Uterus (tissue), 4 donors: ENCODE measurements around the gene SLC25A4. TPM values are rescaled to one million over a fixed set of nuclear protein-coding genes. Genes with fewer than 3 reads are reported as not detected.

ENCODE experiments used
- DNase-seq, 2 donors: peaks; one replicate each; pipeline ENCODE4 v3.0.0-alpha.2; 2019 to 2020
- H3K27ac ChIP-seq, 2 donors: fragments of 200-600 bp; sonication (generic); 1 replicate in 1 of 2; 2 replicates in 1 of 2; pipeline ENCODE4 v1.5.1; 2016 to 2018
- H3K27me3 ChIP-seq, 2 donors: fragments of 200-600 bp; sonication (generic); one replicate each; pipeline ENCODE4 v1.5.1; 2018 to 2019; ENCODE audit warnings: control low read depth in 1 of 2
- H3K36me3 ChIP-seq, 2 donors: fragments of 200-600 bp; sonication (generic); one replicate each; pipeline ENCODE4 v1.5.1; 2019; ENCODE audit warnings: control low read depth in 1 of 2
- H3K4me1 ChIP-seq, 2 donors: fragments of 200-600 bp; sonication (generic); one replicate each; pipeline ENCODE4 v1.5.1; 2018 to 2019; ENCODE audit warnings: control low read depth in 1 of 2
- H3K4me3 ChIP-seq, 2 donors: fragments of 200-600 bp; sonication (generic); 1 replicate in 1 of 2; 2 replicates in 1 of 2; pipeline ENCODE4 v1.5.1; 2018 to 2019; ENCODE audit warnings: mild to moderate bottlenecking in 1 of 2
- H3K9me3 ChIP-seq, 2 donors: fragments of 200-600 bp; sonication (generic); one replicate each; pipeline ENCODE4 v1.5.1; 2019; ENCODE audit warnings: control low read depth in 1 of 2
- POLR2A ChIP-seq, 2 donors: fragments of 450-650 bp; IDR thresholded peaks; one replicate each; pipeline ENCODE4 v1.6.1; 2016; ENCODE audit warnings: antibody characterized with exemption in 2 of 2, mild to moderate bottlenecking in 1 of 2, moderate library complexity in 1 of 2
- intact Hi-C: fragments of 100-400 bp; cut with DNase I; formaldehyde crosslinking; loops from one replicate; pipeline ENCODE4 v1.15.1; 2023; ENCODE audit warnings: low total_unique reads
- total RNA-seq, 4 donors: library from RNA; depleted of rRNA in 3 of 4; stranded (reverse); fragments of >200 nt in 3 of 4; gene quantifications; one replicate each; pipeline versions ENCODE4 v1.1.0 to v1.2.4, GENCODE V29; 2014 to 2023
- TF ChIP-seq, protein P1 (sequence below), 4 experiments: fragments of 200-600 bp in 2 of 4; fragments of 450-650 bp in 2 of 4; sonication (generic) in 2 of 4; IDR thresholded peaks; one replicate each; pipeline ENCODE4 v1.5.1; 2016 to 2019; ENCODE audit warnings: antibody characterized with exemption in 4 of 4, mild to moderate bottlenecking in 2 of 4, moderate library complexity in 1 of 4
- donor health status: DM: yes; HTN: yes; CAD: no.

The SLC25A4 gene
- total RNA-seq, 4 donors from 2014 or later = 9.5 to 24.4 (median 14.4) TPM

DNA sequence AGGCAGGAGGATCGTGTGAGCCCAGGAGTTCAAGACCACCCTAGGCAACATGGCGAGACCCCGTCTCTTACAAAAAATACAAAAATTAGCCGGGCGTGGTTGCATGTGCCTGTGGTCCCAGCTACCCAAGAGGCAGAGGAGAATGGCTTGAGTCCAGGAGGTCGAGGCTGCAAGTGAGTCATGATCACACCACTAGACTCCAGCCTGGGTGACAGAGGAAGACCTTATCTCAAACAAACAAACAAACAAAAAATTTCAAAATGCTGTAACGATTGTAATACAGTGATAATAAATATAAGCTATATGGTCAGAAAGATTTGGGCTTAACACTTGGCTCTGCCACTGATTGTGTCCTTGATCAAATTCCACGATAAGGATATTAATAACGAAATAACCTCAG, 24.2 kb downstream of the SLC25A4 start:
- intact Hi-C loops = no loop called here
- Histone ChIP-seq H3K4me3 (no peak overlapping the region), H3K27ac (no peak overlapping the region), H3K36me3 (no peaks in the 10 kb centered on the region), H3K4me1 (no peaks in the 10 kb centered on the region), H3K27me3 (no peaks in the 10 kb centered on the region), H3K9me3 (no peaks in the 10 kb centered on the region)
- TF ChIP-seq POLR2A (IDR thresholded peaks at IDR 0.05) = no peak
- TF ChIP-seq, protein P1, sequence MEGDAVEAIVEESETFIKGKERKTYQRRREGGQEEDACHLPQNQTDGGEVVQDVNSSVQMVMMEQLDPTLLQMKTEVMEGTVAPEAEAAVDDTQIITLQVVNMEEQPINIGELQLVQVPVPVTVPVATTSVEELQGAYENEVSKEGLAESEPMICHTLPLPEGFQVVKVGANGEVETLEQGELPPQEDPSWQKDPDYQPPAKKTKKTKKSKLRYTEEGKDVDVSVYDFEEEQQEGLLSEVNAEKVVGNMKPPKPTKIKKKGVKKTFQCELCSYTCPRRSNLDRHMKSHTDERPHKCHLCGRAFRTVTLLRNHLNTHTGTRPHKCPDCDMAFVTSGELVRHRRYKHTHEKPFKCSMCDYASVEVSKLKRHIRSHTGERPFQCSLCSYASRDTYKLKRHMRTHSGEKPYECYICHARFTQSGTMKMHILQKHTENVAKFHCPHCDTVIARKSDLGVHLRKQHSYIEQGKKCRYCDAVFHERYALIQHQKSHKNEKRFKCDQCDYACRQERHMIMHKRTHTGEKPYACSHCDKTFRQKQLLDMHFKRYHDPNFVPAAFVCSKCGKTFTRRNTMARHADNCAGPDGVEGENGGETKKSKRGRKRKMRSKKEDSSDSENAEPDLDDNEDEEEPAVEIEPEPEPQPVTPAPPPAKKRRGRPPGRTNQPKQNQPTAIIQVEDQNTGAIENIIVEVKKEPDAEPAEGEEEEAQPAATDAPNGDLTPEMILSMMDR (IDR thresholded peaks at IDR 0.05) = no peak
- DNase-seq = no peak

- no peaks in the 10 kb centered on the region for H3K9me3 ChIP-seq
- H3K27me3 ChIP-seq = no peaks in the 10 kb centered on the region
- DNase-seq = no peak
- no peaks in the 10 kb centered on the region for H3K4me1 ChIP-seq
- TF ChIP-seq, protein P1 (IDR thresholded peaks at IDR 0.05) = no peak
- no peak for TF ChIP-seq POLR2A (IDR thresholded peaks at IDR 0.05)
- no peak overlapping the region for H3K27ac ChIP-seq
- H3K4me3 ChIP-seq = no peak overlapping the region
- intact Hi-C loops = no loop called here
- no peaks in the 10 kb centered on the region for H3K36me3 ChIP-seq
Observed at GRCh38 chr4:185171373-185172071, 28.5 kb downstream of the SLC25A4 start.

DNA sequence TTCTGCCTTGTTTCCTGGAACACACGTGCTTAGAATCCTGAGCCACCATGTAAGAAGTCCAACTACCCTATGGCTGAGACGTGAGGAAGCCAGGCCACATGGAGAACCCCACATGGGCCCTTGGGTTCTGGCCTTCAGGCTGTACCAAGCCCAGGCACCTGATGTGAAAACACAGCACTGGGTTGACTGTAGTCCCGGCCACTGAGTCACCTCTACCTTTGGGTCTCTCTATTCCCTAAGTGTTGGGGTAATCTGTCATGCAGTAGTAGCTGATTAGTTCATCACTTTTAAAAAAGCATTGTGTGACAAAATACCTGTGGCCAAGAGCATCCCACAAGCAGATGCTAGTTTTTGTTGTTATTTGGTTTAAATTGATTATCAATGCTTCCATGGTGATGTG, 36.4 kb downstream of the SLC25A4 start:
- Histone ChIP-seq H3K27me3 (no peaks in the 10 kb centered on the region), H3K9me3 (no peaks in the 10 kb centered on the region), H3K36me3 (no peaks in the 10 kb centered on the region), H3K27ac (no peak overlapping the region), H3K4me1 (no peaks in the 10 kb centered on the region), H3K4me3 (no peak overlapping the region)
- DNase-seq = no peak
- no peak for TF ChIP-seq POLR2A (IDR thresholded peaks at IDR 0.05)
- TF ChIP-seq, protein P1 (IDR thresholded peaks at IDR 0.05) = no peak
- intact Hi-C loops = no loop called here

DNA sequence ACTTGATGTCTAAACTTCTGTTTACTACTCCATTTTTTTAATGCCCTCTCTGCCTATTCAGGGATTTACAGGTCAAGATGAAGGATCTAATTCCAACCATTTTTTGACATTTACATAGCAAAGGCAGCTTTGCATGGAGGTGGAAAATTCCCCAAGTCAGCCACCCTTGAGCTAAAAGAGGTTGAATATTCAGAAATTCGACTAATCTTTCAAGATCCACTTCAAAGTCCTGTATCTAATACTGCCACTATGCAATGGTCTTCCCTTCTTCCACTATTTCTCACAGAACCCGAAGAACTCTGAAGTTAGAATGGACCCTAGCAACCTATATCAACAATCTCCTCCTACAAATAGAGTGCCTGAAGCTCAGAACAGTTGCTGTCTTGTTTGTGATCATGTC, 39.2 kb downstream of the SLC25A4 start:
- intact Hi-C loops = no loop called here
- no peaks in the 10 kb centered on the region for H3K27me3 ChIP-seq
- no peak overlapping the region for H3K27ac ChIP-seq
- H3K4me3 ChIP-seq = no peak overlapping the region
- no peak for TF ChIP-seq POLR2A (IDR thresholded peaks at IDR 0.05)
- TF ChIP-seq, protein P1 (IDR thresholded peaks at IDR 0.05) = no peak
- H3K4me1 ChIP-seq = no peaks in the 10 kb centered on the region
- H3K9me3 ChIP-seq = no peaks in the 10 kb centered on the region
- no peak for DNase-seq
- no peaks in the 10 kb centered on the region for H3K36me3 ChIP-seq

GRCh38 chr4:185183622-185184281, 40.7 kb downstream of the SLC25A4 start:
- no peak overlapping the region for H3K4me3 ChIP-seq
- no peaks in the 10 kb centered on the region for H3K9me3 ChIP-seq
- TF ChIP-seq, protein P1 (IDR thresholded peaks at IDR 0.05) = peak; percentile 67 to 79 (median 76)
- TF ChIP-seq POLR2A (IDR thresholded peaks at IDR 0.05) = no peak
- H3K36me3 ChIP-seq = no peaks in the 10 kb centered on the region
- intact Hi-C loops = no loop called here
- no peaks in the 10 kb centered on the region for H3K27me3 ChIP-seq
- H3K27ac ChIP-seq = no peak overlapping the region
- DNase-seq = peak; percentile 66 to 91
- no peaks in the 10 kb centered on the region for H3K4me1 ChIP-seq
